ENCODE results near the gene DCBLD1. TPM values are rescaled to one million over a fixed set of nuclear protein-coding genes. Genes with fewer than 3 reads are reported as not detected.

The DCBLD1 gene
- total and polyA plus RNA-seq, 4 donors = 2.7 to 10.4 (median 4.4) TPM

GRCh38 chr6:117504478-117505144 lies 22.1 kb downstream of the DCBLD1 start:
- H3K4me1 ChIP-seq (ENCODE audit: control insufficient read depth in 4 of 4, insufficient read depth in 4 of 4, low read length in 3 of 4) = peaks cover 0 to 4% (median 2%) of the 10 kb centered on the region in 4 donors
- TF ChIP-seq HNF4A (conservative IDR thresholded peaks at IDR 0.05) (peak; percentile 25 to 40), EGR1 (IDR thresholded peaks at IDR 0.05; ENCODE audit: low read depth in 2 of 2) (no peak)
- TF ChIP-seq, protein P1, sequence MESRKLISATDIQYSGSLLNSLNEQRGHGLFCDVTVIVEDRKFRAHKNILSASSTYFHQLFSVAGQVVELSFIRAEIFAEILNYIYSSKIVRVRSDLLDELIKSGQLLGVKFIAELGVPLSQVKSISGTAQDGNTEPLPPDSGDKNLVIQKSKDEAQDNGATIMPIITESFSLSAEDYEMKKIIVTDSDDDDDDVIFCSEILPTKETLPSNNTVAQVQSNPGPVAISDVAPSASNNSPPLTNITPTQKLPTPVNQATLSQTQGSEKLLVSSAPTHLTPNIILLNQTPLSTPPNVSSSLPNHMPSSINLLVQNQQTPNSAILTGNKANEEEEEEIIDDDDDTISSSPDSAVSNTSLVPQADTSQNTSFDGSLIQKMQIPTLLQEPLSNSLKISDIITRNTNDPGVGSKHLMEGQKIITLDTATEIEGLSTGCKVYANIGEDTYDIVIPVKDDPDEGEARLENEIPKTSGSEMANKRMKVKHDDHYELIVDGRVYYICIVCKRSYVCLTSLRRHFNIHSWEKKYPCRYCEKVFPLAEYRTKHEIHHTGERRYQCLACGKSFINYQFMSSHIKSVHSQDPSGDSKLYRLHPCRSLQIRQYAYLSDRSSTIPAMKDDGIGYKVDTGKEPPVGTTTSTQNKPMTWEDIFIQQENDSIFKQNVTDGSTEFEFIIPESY (IDR thresholded peaks at IDR 0.05) = no peak

GRCh38 chr6:117505311-117505710 lies 22.8 kb downstream of the DCBLD1 start:
- no peak overlapping the region for H3K4me3 ChIP-seq (ENCODE audit: low read depth in 1 of 3, low read length in 3 of 3)
- no peak for DNase-seq (ENCODE audit: low spot score)
- no peak overlapping the region for H3K27ac ChIP-seq (ENCODE audit: low read depth in 1 of 2, low read length in 2 of 2)
- 80% methylated on average over 4 of the region's 4 CpGs for WGBS
- no peak overlapping the region for H3K9ac ChIP-seq (ENCODE audit: low read depth in 1 of 2, low read length in 2 of 2)
- no peaks in the 10 kb centered on the region for H3K27me3 ChIP-seq (ENCODE audit: control insufficient read depth in 4 of 4, insufficient read depth in 4 of 4, low read length in 3 of 4)
- TF ChIP-seq REST (IDR thresholded peaks at IDR 0.05) (no peak), RXRA (IDR thresholded peaks at IDR 0.05) (no peak)
- peaks cover 0 to 4% (median 2%) of the 10 kb centered on the region in 4 donors for H3K4me1 ChIP-seq (ENCODE audit: control insufficient read depth in 4 of 4, insufficient read depth in 4 of 4, low read length in 3 of 4)
- no peaks in the 10 kb centered on the region for H3K9me3 ChIP-seq (ENCODE audit: control insufficient read depth in 4 of 4, low read length in 3 of 4)
- peaks cover 0 to 5% (median 2%) of the 10 kb centered on the region in 4 donors for H3K36me3 ChIP-seq (ENCODE audit: control insufficient read depth in 4 of 4, insufficient read depth in 3 of 4, low read depth in 1 of 4, low read length in 3 of 4)

More at GRCh38 chr6:117504478-117505144, 22.1 kb downstream of the DCBLD1 start:
- no peak for DNase-seq (ENCODE audit: low spot score)
- H3K9me3 ChIP-seq (ENCODE audit: control insufficient read depth in 4 of 4, low read length in 3 of 4) = no peaks in the 10 kb centered on the region
- 63% methylated on average over 7 of the region's 7 CpGs for WGBS
- H3K27ac ChIP-seq (ENCODE audit: low read depth in 1 of 2, low read length in 2 of 2) = no peak overlapping the region
- H3K9ac ChIP-seq (ENCODE audit: low read depth in 1 of 2, low read length in 2 of 2) = no peak overlapping the region
- no peak overlapping the region for H3K4me3 ChIP-seq (ENCODE audit: low read depth in 1 of 3, low read length in 3 of 3)
- no peaks in the 10 kb centered on the region for H3K27me3 ChIP-seq (ENCODE audit: control insufficient read depth in 4 of 4, insufficient read depth in 4 of 4, low read length in 3 of 4)
- H3K36me3 ChIP-seq (ENCODE audit: control insufficient read depth in 4 of 4, insufficient read depth in 3 of 4, low read depth in 1 of 4, low read length in 3 of 4) = peaks cover 0 to 5% (median 2%) of the 10 kb centered on the region in 4 donors

DNA sequence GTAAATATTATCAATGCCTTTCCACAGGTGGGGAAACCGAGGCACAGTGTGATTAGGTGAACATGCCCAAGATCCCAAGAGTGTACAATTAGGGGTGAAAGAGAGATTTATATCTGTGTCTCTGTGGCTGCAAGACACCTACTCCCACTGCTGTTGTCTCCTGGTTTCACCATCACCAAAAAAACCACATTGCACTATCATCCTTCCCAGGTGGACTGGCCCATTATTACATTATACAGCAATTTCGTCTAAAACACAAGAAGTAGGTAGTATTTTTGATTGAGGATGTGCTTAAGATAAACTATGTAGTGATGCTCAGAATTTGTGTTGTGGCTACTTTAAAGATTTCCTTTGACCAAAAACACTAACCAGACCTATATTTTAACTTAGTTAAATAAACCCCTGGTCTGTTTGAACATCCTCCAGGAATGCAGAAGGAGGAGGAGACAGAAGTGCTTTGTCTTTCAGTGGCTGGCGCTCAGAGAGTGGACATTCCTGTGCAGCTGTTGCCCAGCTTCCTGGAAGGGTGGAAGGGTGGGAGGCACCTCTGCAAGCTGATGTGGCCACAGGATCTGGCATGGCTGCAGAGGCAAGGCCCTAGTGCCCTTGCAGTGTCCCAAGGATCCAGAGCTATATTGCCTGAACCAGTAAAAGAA lies 23.8 kb downstream of the DCBLD1 start:
- WGBS = 85% methylated on average over 3 of the region's 3 CpGs
- Histone ChIP-seq H3K4me1 (ENCODE audit: control insufficient read depth in 4 of 4, insufficient read depth in 4 of 4, low read length in 3 of 4) (peaks cover 0 to 4% (median 1%) of the 10 kb centered on the region in 4 donors), H3K27me3 (ENCODE audit: control insufficient read depth in 4 of 4, insufficient read depth in 4 of 4, low read length in 3 of 4) (no peaks in the 10 kb centered on the region), H3K9ac (ENCODE audit: low read depth in 1 of 2, low read length in 2 of 2) (no peak overlapping the region), H3K36me3 (ENCODE audit: control insufficient read depth in 4 of 4, insufficient read depth in 3 of 4, low read depth in 1 of 4, low read length in 3 of 4) (peaks cover 0 to 5% (median 2%) of the 10 kb centered on the region in 4 donors), H3K9me3 (ENCODE audit: control insufficient read depth in 4 of 4, low read length in 3 of 4) (no peaks in the 10 kb centered on the region), H3K4me3 (ENCODE audit: low read depth in 1 of 3, low read length in 3 of 3) (no peak overlapping the region), H3K27ac (ENCODE audit: low read depth in 1 of 2, low read length in 2 of 2) (no peak overlapping the region)
- DNase-seq (ENCODE audit: low spot score) = no peak
- TF ChIP-seq RAD21 (IDR thresholded peaks at IDR 0.05) (no peak), CTCF (IDR thresholded peaks at IDR 0.05; ENCODE audit: low read depth, low read length, missing input control) (no peak), REST (IDR thresholded peaks at IDR 0.05) (no peak), GABPA (IDR thresholded peaks at IDR 0.05 in 1 of 2, conservative IDR thresholded peaks at IDR 0.05 in 1 of 2) (no peak)
- TF ChIP-seq, protein P2, sequence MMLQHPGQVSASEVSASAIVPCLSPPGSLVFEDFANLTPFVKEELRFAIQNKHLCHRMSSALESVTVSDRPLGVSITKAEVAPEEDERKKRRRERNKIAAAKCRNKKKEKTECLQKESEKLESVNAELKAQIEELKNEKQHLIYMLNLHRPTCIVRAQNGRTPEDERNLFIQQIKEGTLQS (IDR thresholded peaks at IDR 0.05) = no peak

All from liver (tissue), 9 donors.